ENCODE data around the gene SLC6A6. TPM values are rescaled to one million over a fixed set of nuclear protein-coding genes. Genes with fewer than 3 reads are reported as not detected.

Gene SLC6A6
- total and polyA plus RNA-seq, 10 of the 15 experiments (the other 5 are each of a cell fraction or from before 2014, with no cell fraction given) = 5.6 to 47.0 (median 20.2) TPM

GRCh38 chr3:14422016-14422963 lies 19.9 kb downstream of the SLC6A6 start:
- RAD21 ChIA-PET (ENCODE audit: unreplicated experiment) = interaction anchor here (0.9 kb wide), 1 partner anchor 10 kb away, joined by 4 read pairs; no protein-coding TSS in a partner anchor
- no peak for TF ChIP-seq CHD2 (IDR thresholded peaks at IDR 0.05; ENCODE audit: borderline replicate concordance, low read depth, low read length)
- TF ChIP-seq BRCA1 (IDR thresholded peaks at IDR 0.05; ENCODE audit: low read depth, low read length) = no peak
- no peak for TF ChIP-seq FOS (IDR thresholded peaks at IDR 0.05; ENCODE audit: borderline replicate concordance, extremely low read depth, insufficient read length)
- TF ChIP-seq NKRF (conservative IDR thresholded peaks at IDR 0.05) = no peak
- no peak for TF ChIP-seq RCOR1 (conservative IDR thresholded peaks at IDR 0.05; ENCODE audit: low read depth, low read length)
- TF ChIP-seq PBX3 (IDR thresholded peaks at IDR 0.05; ENCODE audit: insufficient replicate concordance, low read depth, low read length) = no peak
- 92% methylated on average over 14 of the region's 14 CpGs for whole genome bisulfite sequencing (ENCODE audit: insufficient coverage, insufficient replicate concordance, low lambda C conversion rate, missing lambda C conversion rate)
- no peak overlapping the region for H3K9ac ChIP-seq (ENCODE audit: control insufficient read depth, insufficient read depth, low read length)
- H3K79me2 ChIP-seq (ENCODE audit: control insufficient read depth, insufficient read depth, low read length) = peaks cover 9% of the 10 kb centered on the region
- no peak overlapping the region for H3K27ac ChIP-seq (ENCODE audit: control insufficient read depth, insufficient read depth)
- H4K20me1 ChIP-seq (ENCODE audit: control insufficient read depth, insufficient read depth) = no peaks in the 10 kb centered on the region
- no TSS peak for BruUV-seq (replicated peaks)
- in situ Hi-C loops (cut with MboI) = no loop called here
- H2AFZ ChIP-seq (ENCODE audit: control insufficient read depth, low read depth, low read length) = no peak overlapping the region
- peaks cover 42% of the 10 kb centered on the region for H3K4me1 ChIP-seq (ENCODE audit: control insufficient read depth, insufficient read depth, low read length)
- H3K36me3 ChIP-seq (ENCODE audit: control insufficient read depth in 2 of 2, insufficient read depth in 2 of 2, low read length in 1 of 2) = no peaks in the 10 kb centered on the region
- no peak overlapping the region for H3K4me2 ChIP-seq (ENCODE audit: control insufficient read depth, insufficient read depth)
- intact Hi-C loops (cut with micrococcal nuclease; ENCODE audit: unreplicated experiment) = no loop called here
- SMC1A ChIA-PET (ENCODE audit: uncharacterized antibody, unreplicated experiment) = interaction anchor here (1.1 to 2.2 kb wide), 2 partner anchors 10 to 12 kb away, joined by 3 to 5 read pairs; no protein-coding TSS in a partner anchor
- DNase-seq (ENCODE audit: low read depth, low spot score) (no peak), FAIRE-seq (no peak), ATAC-seq (no peak)
- H3K27me3 ChIP-seq (replicated peaks in 1 of 2; ENCODE audit: control insufficient read depth in 2 of 2, insufficient read depth in 2 of 2, low read length in 1 of 2) = no peaks in the 10 kb centered on the region
- POLR2A ChIA-PET = interaction anchor here (1.8 to 2.3 kb wide), 2 partner anchors 9 to 17 kb away, joined by 4 to 7 read pairs; no protein-coding TSS in a partner anchor
- CTCF ChIA-PET = interaction anchor here (0.7 to 2.6 kb wide), 6 partner anchors 7 to 43 kb away, joined by 3 to 15 read pairs (median 3); no protein-coding TSS in a partner anchor
- no peaks in the 10 kb centered on the region for H3K9me3 ChIP-seq (replicated peaks; ENCODE audit: control insufficient read depth, insufficient read depth, low read length)
- H3K4me3 ChIP-seq = no peak overlapping the region

Measured in GM12878 (cell line).